Panc1 (cell line): ENCODE measurements around the gene PTPRCAP. TPM values are rescaled to one million over a fixed set of nuclear protein-coding genes. Genes with fewer than 3 reads are reported as not detected.
A peak's percentile ranks its signal among the peaks of the same experiment; 100 is the strongest.

Experiments
- ATAC-seq: fragments of 200-7000 bp; cut with Tn5 transposase; 2 replicates; pipeline ENCODE4 v1.9.1; 2020; ENCODE audit warnings: mild to moderate bottlenecking, moderate library complexity
- BruUV-seq: library from RNA; stranded (reverse); fragments of 400-500 nt; replicated peaks from 2 replicates; lab custom pipeline; 2021; lab: Mats Ljungman, UMichigan
- CTCF ChIA-PET: fragments of 300-600 bp; sonication (Branson Sonifier 250); formaldehyde crosslinking; loops from one replicate; lab custom pipeline; 2022; ENCODE audit warnings: antibody characterized with exemption; lab: Charles Lee
- POLR2A ChIA-PET: fragments of 300-600 bp; sonication (Branson Sonifier 250); formaldehyde crosslinking; loops from one replicate; lab custom pipeline; 2022; ENCODE audit warnings: antibody characterized with exemption; lab: Charles Lee
- DNase-seq: peaks from one replicate; pipeline ENCODE4 v3.0.0-alpha.2; 2010; ENCODE audit warnings: low read depth, low spot score
- H3K27ac ChIP-seq: 2 replicates; pipeline ENCODE4 v1.5.1; 2011; ENCODE audit warnings: mild to moderate bottlenecking, low read length, inconsistent platforms
- H3K27me3 ChIP-seq: fragments of 200-500 bp; sonication (Bioruptor generic); 2 replicates; pipeline ENCODE4 v1.6.0; 2014; ENCODE audit warnings: low read length, inconsistent platforms; ENCODE audit not compliant: control insufficient read depth, insufficient read depth
- H3K36me3 ChIP-seq: fragments of 200-500 bp; sonication (Bioruptor generic); 2 replicates; pipeline ENCODE4 v1.5.1; 2014; ENCODE audit warnings: inconsistent platforms, mild to moderate bottlenecking, low read length, moderate library complexity; ENCODE audit not compliant: control insufficient read depth, insufficient read depth
- H3K4me1 ChIP-seq: 2 replicates; pipeline ENCODE4 v1.5.1; 2011; ENCODE audit warnings: inconsistent platforms, mild to moderate bottlenecking, low read length, moderate library complexity; ENCODE audit not compliant: control insufficient read depth, insufficient read depth
- H3K4me3 ChIP-seq, 2 experiments: 2 replicates each; pipeline ENCODE4 v1.5.1; 2011 to 2012; ENCODE audit warnings: low read depth in 2 of 2, low read length in 2 of 2, mild to moderate bottlenecking in 2 of 2, inconsistent platforms in 1 of 2, moderate library complexity in 1 of 2
- H3K9me3 ChIP-seq: fragments of 200-500 bp; sonication (Bioruptor generic); 2 replicates; pipeline ENCODE4 v1.5.1; 2014; ENCODE audit warnings: low read depth, mild to moderate bottlenecking, inconsistent platforms, low read length, moderate library complexity; ENCODE audit not compliant: control insufficient read depth, insufficient read depth
- CTCF ChIP-seq: fragments of 450-650 bp; IDR thresholded peaks from 2 replicates; pipeline ENCODE4 v1.5.1; 2017; ENCODE audit warnings: mild to moderate bottlenecking
- POLR2AphosphoS5 ChIP-seq: IDR thresholded peaks from 2 replicates; pipeline ENCODE4 v1.6.1; 2012; ENCODE audit warnings: mild to moderate bottlenecking, low read depth, low read length, moderate library complexity
- REST ChIP-seq, 2 experiments: IDR thresholded peaks; 2 replicates each; pipeline ENCODE4 v1.6.1; 2011 to 2012; ENCODE audit warnings: low read depth in 2 of 2, control low read depth in 1 of 2, low read length in 1 of 2, mild to moderate bottlenecking in 1 of 2, moderate library complexity in 1 of 2; ENCODE audit not compliant: insufficient read depth in 1 of 2
- SIN3A ChIP-seq: IDR thresholded peaks from 2 replicates; pipeline ENCODE4 v1.6.1; 2012; ENCODE audit warnings: low read depth, mild to moderate bottlenecking, low read length, moderate library complexity, borderline replicate concordance; ENCODE audit not compliant: insufficient read depth
- in situ Hi-C: cut with HindIII; loops from 2 replicates; pipeline ENCODE4 v1.10.0; 2016; ENCODE audit warnings: low sequenced_read_pairs, low pct_unique_long_range_greater_than_20kb
- intact Hi-C: fragments of 100-400 bp; cut with micrococcal nuclease; formaldehyde crosslinking; loops from one replicate; pipeline ENCODE4 v1.10.0; 2022; ENCODE audit not compliant: unreplicated experiment
- total RNA-seq: library from RNA; stranded (reverse); gene quantifications from one replicate; pipeline ENCODE4 v1.2.1, GENCODE V29; 2021; ENCODE audit not compliant: unreplicated experiment

Gene PTPRCAP
- total RNA-seq, 1 experiment from 2014 or later: 0.82 TPM

- no peak overlapping the region for H3K4me3 ChIP-seq
- ChIA-PET POLR2A (interaction anchor here (0.6 kb wide), 1 partner anchor 64 kb away, joined by 3 read pairs; no protein-coding TSS in a partner anchor), CTCF (interaction anchor here (0.6 to 0.9 kb wide), 3 partner anchors 12 to 26 kb away, joined by 3 read pairs; no protein-coding TSS in a partner anchor)
- no peaks in the 10 kb centered on the region for H3K27me3 ChIP-seq
- no TSS peak for BruUV-seq
- peak; percentile 43 for ATAC-seq
- peaks cover 2% of the 10 kb centered on the region; the same call in 1 of the 2 replicates for H3K36me3 ChIP-seq
- TF ChIP-seq CTCF (no peak; the same call in 1 of the 2 replicates), SIN3A (no peak), POLR2AphosphoS5 (no peak; the same call in 1 of the 2 replicates), REST (IDR thresholded peaks at IDR 0.05; ENCODE audit: insufficient read depth in 1 of 2, low read depth in 2 of 2, low read length in 1 of 2) (peak in 1 of 2 experiments; percentile 34; a peak in 1 of 4 replicates)
- H3K4me1 ChIP-seq: peaks cover 70% of the 10 kb centered on the region
- intact Hi-C loops (no loop called here), in situ Hi-C loops (no loop called here)
- no peak for DNase-seq
- no peaks in the 10 kb centered on the region for H3K9me3 ChIP-seq
- H3K27ac ChIP-seq: peak overlapping the region; percentile 79; the same call in 1 of the 2 replicates
Measured at GRCh38 chr11:67439321-67440228, 2.1 kb upstream of the PTPRCAP start.

GRCh38 chr11:67438158-67438902 lies 848 bp upstream of the PTPRCAP start:
- ChIA-PET POLR2A (no interaction called here), CTCF (interaction anchor here (0.6 to 0.9 kb wide), 5 partner anchors 13 to 68 kb away, joined by 3 read pairs; no protein-coding TSS in a partner anchor)
- ATAC-seq (peak; percentile 36), DNase-seq (no peak)
- in situ Hi-C loops (no loop called here), intact Hi-C loops (no loop called here)
- Histone ChIP-seq H3K4me3 (no peak overlapping the region), H3K27me3 (no peaks in the 10 kb centered on the region), H3K36me3 (peaks cover 2% of the 10 kb centered on the region; the same call in 1 of the 2 replicates), H3K27ac (peak overlapping the region; percentile 79), H3K9me3 (no peaks in the 10 kb centered on the region), H3K4me1 (peaks cover 76% of the 10 kb centered on the region)
- TF ChIP-seq REST (IDR thresholded peaks at IDR 0.05; ENCODE audit: insufficient read depth in 1 of 2, low read depth in 2 of 2, low read length in 1 of 2): no peak
- peak; percentile 68; the same call in 1 of the 2 replicates for TF ChIP-seq POLR2AphosphoS5
- 0 out of 2 replicates have a peak, but pooled peaks have one; percentile 23 for TF ChIP-seq SIN3A
- BruUV-seq: TSS peak; percentile 58
